Stomach (tissue), 4 donors: ENCODE data around the gene CACNG4.

ENCODE experiments used
- CTCF ChIP-seq, 7 experiments: fragments of 450-650 bp in 4 of 7; fragments of 200-600 bp in 3 of 7; sonication (generic) in 3 of 7; IDR thresholded peaks; one replicate each; pipeline ENCODE4 v1.5.1; 2016 to 2019; ENCODE audit warnings: antibody characterized with exemption in 7 of 7, control low read depth in 2 of 7, mild to moderate bottlenecking in 1 of 7
- EP300 ChIP-seq: sonication (generic); formaldehyde crosslinking; IDR thresholded peaks from one replicate; pipeline ENCODE4 v1.6.1; 2017; ENCODE audit warnings: antibody characterized with exemption
- POLR2A ChIP-seq, 4 donors: fragments of 450-650 bp; IDR thresholded peaks; one replicate each; pipeline ENCODE4 v1.6.1; 2016; ENCODE audit warnings: antibody characterized with exemption in 4 of 4, control low read depth in 2 of 4, mild to moderate bottlenecking in 1 of 4, moderate library complexity in 1 of 4
- POLR2AphosphoS5 ChIP-seq, 3 donors: sonication (generic); formaldehyde crosslinking; IDR thresholded peaks; one replicate each; pipeline ENCODE4 v1.6.1; 2016; ENCODE audit warnings: antibody characterized with exemption in 3 of 3

- TF ChIP-seq EP300 (no peak), POLR2AphosphoS5 (IDR thresholded peaks at IDR 0.05) (no peak), CTCF (IDR thresholded peaks at IDR 0.05) (no peak), POLR2A (IDR thresholded peaks at IDR 0.05) (no peak)
Measured at GRCh38 chr17:67082107-67082506, 117.6 kb downstream of the CACNG4 start.
